MM.1S (cell line): Measurements from ENCODE around the gene EXOSC6.

Source experiments
- EZH2phosphoT487 ChIP-seq: fragments of 300-600 bp; sonication (generic); IDR thresholded peaks from 2 replicates; pipeline ENCODE4 v1.6.1; 2018; ENCODE audit warnings: antibody characterized with exemption, low read length
- TF ChIP-seq, protein P1 (sequence below): fragments of 300-600 bp; sonication (generic); IDR thresholded peaks from 2 replicates; pipeline ENCODE4 v1.5.1; 2016; ENCODE audit warnings: antibody characterized with exemption, low read length, mixed read lengths

- TF ChIP-seq, protein P1, sequence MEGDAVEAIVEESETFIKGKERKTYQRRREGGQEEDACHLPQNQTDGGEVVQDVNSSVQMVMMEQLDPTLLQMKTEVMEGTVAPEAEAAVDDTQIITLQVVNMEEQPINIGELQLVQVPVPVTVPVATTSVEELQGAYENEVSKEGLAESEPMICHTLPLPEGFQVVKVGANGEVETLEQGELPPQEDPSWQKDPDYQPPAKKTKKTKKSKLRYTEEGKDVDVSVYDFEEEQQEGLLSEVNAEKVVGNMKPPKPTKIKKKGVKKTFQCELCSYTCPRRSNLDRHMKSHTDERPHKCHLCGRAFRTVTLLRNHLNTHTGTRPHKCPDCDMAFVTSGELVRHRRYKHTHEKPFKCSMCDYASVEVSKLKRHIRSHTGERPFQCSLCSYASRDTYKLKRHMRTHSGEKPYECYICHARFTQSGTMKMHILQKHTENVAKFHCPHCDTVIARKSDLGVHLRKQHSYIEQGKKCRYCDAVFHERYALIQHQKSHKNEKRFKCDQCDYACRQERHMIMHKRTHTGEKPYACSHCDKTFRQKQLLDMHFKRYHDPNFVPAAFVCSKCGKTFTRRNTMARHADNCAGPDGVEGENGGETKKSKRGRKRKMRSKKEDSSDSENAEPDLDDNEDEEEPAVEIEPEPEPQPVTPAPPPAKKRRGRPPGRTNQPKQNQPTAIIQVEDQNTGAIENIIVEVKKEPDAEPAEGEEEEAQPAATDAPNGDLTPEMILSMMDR, result no peak
- no peak for TF ChIP-seq EZH2phosphoT487
Measured at GRCh38 chr16:70271696-70272095, 20.0 kb upstream of the EXOSC6 start.
